ENCODE data around the gene SLC35B3. TPM values are rescaled to one million over a fixed set of nuclear protein-coding genes. Genes with fewer than 3 reads are reported as not detected.

The SLC35B3 gene
- total and polyA plus RNA-seq, 10 of the 15 experiments (the other 5 are each of a cell fraction or from before 2014, with no cell fraction given), result 10.5 to 28.1 (median 12.4) TPM

DNA sequence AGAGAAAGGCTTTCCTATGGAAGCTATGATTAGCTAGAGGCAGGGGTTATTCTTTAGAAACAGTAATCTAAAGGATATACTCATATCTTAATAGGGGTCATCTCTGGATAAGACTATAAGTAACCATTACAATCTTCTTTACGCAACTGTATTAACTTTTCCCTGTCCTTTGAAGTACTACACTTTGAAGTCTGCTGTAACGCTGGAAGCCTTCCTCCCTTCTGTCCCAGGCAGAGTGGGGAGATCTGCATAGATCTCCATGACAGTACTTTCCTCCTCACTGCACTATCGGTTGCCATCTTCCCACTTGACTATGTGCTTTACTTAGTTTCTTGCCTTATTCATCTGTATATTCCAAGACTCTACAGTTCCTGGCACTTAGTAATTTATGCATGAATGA is 20.1 kb downstream of the SLC35B3 start:
- CTCF ChIA-PET, result no interaction called here
- no peak for FAIRE-seq
- Histone ChIP-seq H3K27ac (ENCODE audit: control insufficient read depth, insufficient read depth) (no peak overlapping the region), H3K4me3 (no peak overlapping the region), H3K36me3 (ENCODE audit: control insufficient read depth in 2 of 2, insufficient read depth in 2 of 2, low read length in 1 of 2) (peaks cover 0 to 34% of the 10 kb centered on the region in 2 experiments; a peak in 3 of 4 replicates), H3K4me2 (ENCODE audit: control insufficient read depth, insufficient read depth) (no peak overlapping the region), H2AFZ (ENCODE audit: control insufficient read depth, low read depth, low read length) (no peak overlapping the region), H4K20me1 (ENCODE audit: control insufficient read depth, insufficient read depth) (no peaks in the 10 kb centered on the region), H3K9ac (ENCODE audit: control insufficient read depth, insufficient read depth, low read length) (no peak overlapping the region), H3K27me3 (replicated peaks in 1 of 2; ENCODE audit: control insufficient read depth in 2 of 2, insufficient read depth in 2 of 2, low read length in 1 of 2) (no peaks in the 10 kb centered on the region), H3K9me3 (replicated peaks; ENCODE audit: control insufficient read depth, insufficient read depth, low read length) (no peaks in the 10 kb centered on the region), H3K79me2 (ENCODE audit: control insufficient read depth, insufficient read depth, low read length) (no peaks in the 10 kb centered on the region), H3K4me1 (ENCODE audit: control insufficient read depth, insufficient read depth, low read length) (no peaks in the 10 kb centered on the region)
- 98% methylated on average over 3 of the region's 3 CpGs for WGBS (ENCODE audit: insufficient coverage, insufficient replicate concordance, low lambda C conversion rate, missing lambda C conversion rate)
- intact Hi-C loops (cut with micrococcal nuclease; ENCODE audit: unreplicated experiment), result no loop called here
- DNase-seq (ENCODE audit: low read depth, low spot score), result no peak
- in situ Hi-C loops (cut with MboI), result no loop called here
- BruUV-seq (replicated peaks), result no TSS peak
- RAD21 ChIA-PET (ENCODE audit: unreplicated experiment), result no interaction called here
- POLR2A ChIA-PET, result no interaction called here
- SMC1A ChIA-PET (ENCODE audit: uncharacterized antibody, unreplicated experiment), result no interaction called here
- TF ChIP-seq, protein P1, sequence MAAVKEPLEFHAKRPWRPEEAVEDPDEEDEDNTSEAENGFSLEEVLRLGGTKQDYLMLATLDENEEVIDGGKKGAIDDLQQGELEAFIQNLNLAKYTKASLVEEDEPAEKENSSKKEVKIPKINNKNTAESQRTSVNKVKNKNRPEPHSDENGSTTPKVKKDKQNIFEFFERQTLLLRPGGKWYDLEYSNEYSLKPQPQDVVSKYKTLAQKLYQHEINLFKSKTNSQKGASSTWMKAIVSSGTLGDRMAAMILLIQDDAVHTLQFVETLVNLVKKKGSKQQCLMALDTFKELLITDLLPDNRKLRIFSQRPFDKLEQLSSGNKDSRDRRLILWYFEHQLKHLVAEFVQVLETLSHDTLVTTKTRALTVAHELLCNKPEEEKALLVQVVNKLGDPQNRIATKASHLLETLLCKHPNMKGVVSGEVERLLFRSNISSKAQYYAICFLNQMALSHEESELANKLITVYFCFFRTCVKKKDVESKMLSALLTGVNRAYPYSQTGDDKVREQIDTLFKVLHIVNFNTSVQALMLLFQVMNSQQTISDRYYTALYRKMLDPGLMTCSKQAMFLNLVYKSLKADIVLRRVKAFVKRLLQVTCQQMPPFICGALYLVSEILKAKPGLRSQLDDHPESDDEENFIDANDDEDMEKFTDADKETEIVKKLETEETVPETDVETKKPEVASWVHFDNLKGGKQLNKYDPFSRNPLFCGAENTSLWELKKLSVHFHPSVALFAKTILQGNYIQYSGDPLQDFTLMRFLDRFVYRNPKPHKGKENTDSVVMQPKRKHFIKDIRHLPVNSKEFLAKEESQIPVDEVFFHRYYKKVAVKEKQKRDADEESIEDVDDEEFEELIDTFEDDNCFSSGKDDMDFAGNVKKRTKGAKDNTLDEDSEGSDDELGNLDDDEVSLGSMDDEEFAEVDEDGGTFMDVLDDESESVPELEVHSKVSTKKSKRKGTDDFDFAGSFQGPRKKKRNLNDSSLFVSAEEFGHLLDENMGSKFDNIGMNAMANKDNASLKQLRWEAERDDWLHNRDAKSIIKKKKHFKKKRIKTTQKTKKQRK (IDR thresholded peaks at IDR 0.05; ENCODE audit: low read depth, low read length), result no peak
- ATAC-seq, result no peak

- Histone ChIP-seq H3K27me3 (replicated peaks in 1 of 2; ENCODE audit: control insufficient read depth in 2 of 2, insufficient read depth in 2 of 2, low read length in 1 of 2) (no peaks in the 10 kb centered on the region), H3K36me3 (ENCODE audit: control insufficient read depth in 2 of 2, insufficient read depth in 2 of 2, low read length in 1 of 2) (peaks cover 0 to 34% of the 10 kb centered on the region in 2 experiments; a peak in 3 of 4 replicates), H3K9ac (ENCODE audit: control insufficient read depth, insufficient read depth, low read length) (no peak overlapping the region), H4K20me1 (ENCODE audit: control insufficient read depth, insufficient read depth) (no peaks in the 10 kb centered on the region), H3K27ac (ENCODE audit: control insufficient read depth, insufficient read depth) (no peak overlapping the region), H3K4me2 (ENCODE audit: control insufficient read depth, insufficient read depth) (no peak overlapping the region), H3K4me1 (ENCODE audit: control insufficient read depth, insufficient read depth, low read length) (no peaks in the 10 kb centered on the region), H2AFZ (ENCODE audit: control insufficient read depth, low read depth, low read length) (no peak overlapping the region), H3K9me3 (replicated peaks; ENCODE audit: control insufficient read depth, insufficient read depth, low read length) (no peaks in the 10 kb centered on the region), H3K79me2 (ENCODE audit: control insufficient read depth, insufficient read depth, low read length) (no peaks in the 10 kb centered on the region), H3K4me3 (no peak overlapping the region)
- SMC1A ChIA-PET (ENCODE audit: uncharacterized antibody, unreplicated experiment), result no interaction called here
- in situ Hi-C loops (cut with MboI) (no loop called here), intact Hi-C loops (cut with micrococcal nuclease; ENCODE audit: unreplicated experiment) (no loop called here)
- POLR2A ChIA-PET, result no interaction called here
- TF ChIP-seq, protein P2, sequence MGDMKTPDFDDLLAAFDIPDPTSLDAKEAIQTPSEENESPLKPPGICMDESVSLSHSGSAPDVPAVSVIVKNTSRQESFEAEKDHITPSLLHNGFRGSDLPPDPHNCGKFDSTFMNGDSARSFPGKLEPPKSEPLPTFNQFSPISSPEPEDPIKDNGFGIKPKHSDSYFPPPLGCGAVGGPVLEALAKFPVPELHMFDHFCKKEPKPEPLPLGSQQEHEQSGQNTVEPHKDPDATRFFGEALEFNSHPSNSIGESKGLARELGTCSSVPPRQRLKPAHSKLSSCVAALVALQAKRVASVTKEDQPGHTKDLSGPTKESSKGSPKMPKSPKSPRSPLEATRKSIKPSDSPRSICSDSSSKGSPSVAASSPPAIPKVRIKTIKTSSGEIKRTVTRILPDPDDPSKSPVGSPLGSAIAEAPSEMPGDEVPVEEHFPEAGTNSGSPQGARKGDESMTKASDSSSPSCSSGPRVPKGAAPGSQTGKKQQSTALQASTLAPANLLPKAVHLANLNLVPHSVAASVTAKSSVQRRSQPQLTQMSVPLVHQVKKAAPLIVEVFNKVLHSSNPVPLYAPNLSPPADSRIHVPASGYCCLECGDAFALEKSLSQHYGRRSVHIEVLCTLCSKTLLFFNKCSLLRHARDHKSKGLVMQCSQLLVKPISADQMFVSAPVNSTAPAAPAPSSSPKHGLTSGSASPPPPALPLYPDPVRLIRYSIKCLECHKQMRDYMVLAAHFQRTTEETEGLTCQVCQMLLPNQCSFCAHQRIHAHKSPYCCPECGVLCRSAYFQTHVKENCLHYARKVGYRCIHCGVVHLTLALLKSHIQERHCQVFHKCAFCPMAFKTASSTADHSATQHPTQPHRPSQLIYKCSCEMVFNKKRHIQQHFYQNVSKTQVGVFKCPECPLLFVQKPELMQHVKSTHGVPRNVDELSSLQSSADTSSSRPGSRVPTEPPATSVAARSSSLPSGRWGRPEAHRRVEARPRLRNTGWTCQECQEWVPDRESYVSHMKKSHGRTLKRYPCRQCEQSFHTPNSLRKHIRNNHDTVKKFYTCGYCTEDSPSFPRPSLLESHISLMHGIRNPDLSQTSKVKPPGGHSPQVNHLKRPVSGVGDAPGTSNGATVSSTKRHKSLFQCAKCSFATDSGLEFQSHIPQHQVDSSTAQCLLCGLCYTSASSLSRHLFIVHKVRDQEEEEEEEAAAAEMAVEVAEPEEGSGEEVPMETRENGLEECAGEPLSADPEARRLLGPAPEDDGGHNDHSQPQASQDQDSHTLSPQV (IDR thresholded peaks at IDR 0.05), result no peak
- TF ChIP-seq TBL1XR1 (IDR thresholded peaks at IDR 0.05; ENCODE audit: low read depth, low read length), result no peak
- RAD21 ChIA-PET (ENCODE audit: unreplicated experiment), result no interaction called here
- no peak for FAIRE-seq
- 93% methylated on average over 3 of the region's 3 CpGs for WGBS (ENCODE audit: insufficient coverage, insufficient replicate concordance, low lambda C conversion rate, missing lambda C conversion rate)
- CTCF ChIA-PET, result no interaction called here
- DNase-seq (ENCODE audit: low read depth, low spot score), result no peak
- no peak for ATAC-seq
- no TSS peak for BruUV-seq (replicated peaks)
Measured at GRCh38 chr6:8414844-8415243, 20.5 kb downstream of the SLC35B3 start.

Data from GM12878 (cell line).